H1 (cell line): ENCODE data around the gene DLGAP3. TPM values are rescaled to one million over a fixed set of nuclear protein-coding genes. Genes with fewer than 3 reads are reported as not detected.

Experiments
- SP1 ChIP-seq: IDR thresholded peaks from 2 replicates; pipeline ENCODE4 v1.6.1; 2011; ENCODE audit warnings: low read depth, low read length
- polyA plus RNA-seq, 7 experiments: library from polyadenylated mRNA; depleted of rRNA in 3 of 7; stranded (reverse) in 5 of 7; unstranded in 2 of 7; fragments of >200 nt in 5 of 7; fragments of 200-250 nt in 2 of 7; gene quantifications; 1 replicate in 5 of 7; 2 replicates in 1 of 7; 4 replicates in 1 of 7; pipeline versions ENCODE4 v1.2.1 to v1.2.3, GENCODE V29; 2011 to 2013; ENCODE audit warnings: missing spikeins in 2 of 7, mixed read lengths in 2 of 7
- total RNA-seq: library from RNA; stranded (reverse); fragmentation: NEBNext Ultra II Directional; extraction: Animal tissue kit (Norgen Biotek cat#: 25700); gene quantifications from 2 replicates; pipeline ENCODE4 v1.2.1, GENCODE V29; 2021

Gene DLGAP3
- total and polyA plus RNA-seq, 2 of the 8 experiments (the other 6 are each of a cell fraction or from before 2014, with no cell fraction given) = 3.8 to 13.2 TPM

DNA sequence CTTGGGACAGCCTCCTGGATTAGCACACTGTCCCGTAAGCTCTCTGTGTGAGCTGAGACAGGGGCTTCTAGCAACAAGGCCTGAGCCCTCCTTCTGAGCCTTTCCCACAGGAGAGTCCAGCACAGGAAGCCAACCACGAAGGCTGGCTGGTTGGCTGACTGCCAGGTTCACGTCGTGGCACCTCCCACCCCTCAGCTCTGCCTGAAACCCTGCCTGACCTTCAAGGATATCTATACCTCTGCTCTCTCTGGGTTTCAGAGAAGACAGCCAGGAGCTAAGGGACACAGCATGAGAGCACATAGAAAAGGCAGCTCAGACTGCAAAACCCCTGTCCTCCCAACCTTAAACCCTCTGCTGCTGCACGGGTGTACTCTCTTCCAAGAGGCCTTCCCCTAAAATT, 13.9 kb downstream of the DLGAP3 start (continued):
- TF ChIP-seq SP1 = no peak
